Activated naive CD4-positive, alpha-beta T cell (primary cell): ENCODE measurements around the gene SLC26A3.
"Not testable (repeated sequence)": the region's sequence is repeated elsewhere in the genome, so short reads cannot be mapped to it uniquely, and the experiment has no call there.

ENCODE experiments used
- DNase-seq, 4 experiments: peaks; one replicate each; lab custom pipeline; 2025; lab: John Stamatoyannopoulos, UW

Gene SLC26A3

GRCh38 chr7:107803009-107803610 is at the start of gene SLC26A3:
TSS of gene SLC26A3 (minus strand) at chr7:107803223. CDS start at chr7:107794509, 8,714 bp downstream.
- no peak for DNase-seq

GRCh38 chr7:107850643-107851042 is 47.6 kb upstream of the SLC26A3 start:
- no peak for DNase-seq

GRCh38 chr7:107850216-107850615 is 47.2 kb upstream of the SLC26A3 start:
- no peak for DNase-seq

DNA sequence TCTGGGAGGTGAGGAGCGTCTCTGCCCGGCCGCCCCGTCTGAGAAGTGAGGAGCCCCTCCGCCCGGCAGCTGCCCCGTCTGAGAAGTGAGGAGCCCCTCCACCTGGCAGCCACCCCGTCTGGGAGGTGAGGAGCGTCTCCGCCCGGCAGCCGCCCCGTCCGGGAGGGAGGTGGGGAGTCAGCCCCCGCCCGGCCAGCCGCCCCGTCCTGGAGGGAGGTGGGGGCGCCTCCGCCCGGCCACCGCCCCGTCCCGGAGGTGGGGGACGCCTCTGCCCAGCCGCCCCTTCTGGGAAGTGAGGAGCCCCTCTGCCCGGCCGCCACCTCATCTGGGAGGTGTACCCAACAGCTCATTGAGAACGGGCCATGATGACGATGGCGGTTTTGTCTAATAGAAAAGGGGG is 45.2 kb upstream of the SLC26A3 start:
- DNase-seq, result not testable (repeated sequence)

DNA sequence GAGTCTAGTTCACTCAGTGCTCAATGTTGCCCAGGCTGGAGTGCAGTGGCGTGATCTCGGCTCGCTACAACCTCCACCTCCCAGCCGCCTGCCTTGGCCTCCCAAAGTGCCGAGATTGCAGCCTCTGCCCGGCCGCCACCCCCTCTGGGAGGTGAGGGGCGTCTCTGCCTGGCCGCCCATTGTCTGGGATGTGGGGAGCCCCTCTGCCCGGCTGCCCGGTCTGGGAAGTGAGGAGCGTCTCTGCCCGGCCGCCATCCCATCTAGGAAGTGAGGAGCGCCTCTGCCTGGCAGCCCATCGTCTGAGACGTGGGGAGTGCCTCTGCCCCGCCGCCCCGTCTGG is 44.8 kb upstream of the SLC26A3 start:
- DNase-seq, result not testable (repeated sequence)

- DNase-seq, result no peak
Measured at GRCh38 chr7:107847168-107847835, 44.3 kb upstream of the SLC26A3 start.

DNA sequence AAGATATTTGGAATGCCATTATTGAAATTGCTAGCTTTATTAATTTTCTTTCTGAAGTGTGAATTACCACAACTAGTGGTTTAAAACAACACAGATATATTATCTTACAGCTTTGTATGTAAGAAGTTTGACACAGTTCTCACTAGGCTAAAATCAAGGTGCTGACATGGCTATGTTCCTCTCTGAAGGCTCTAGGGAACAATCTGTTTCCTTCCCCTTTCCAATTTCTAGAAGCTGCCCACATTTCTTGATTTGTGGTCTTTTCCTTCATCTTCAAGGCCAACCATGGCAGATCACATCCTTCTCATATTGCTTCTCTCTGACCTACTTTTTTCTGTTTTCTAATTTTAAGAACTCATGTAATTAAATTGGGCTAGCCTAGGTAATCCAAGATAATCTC is 43.3 kb upstream of the SLC26A3 start:
- no peak for DNase-seq

- DNase-seq, result no peak
Measured at GRCh38 chr7:107843184-107843583, 40.2 kb upstream of the SLC26A3 start.

- DNase-seq, result no peak
Measured at GRCh38 chr7:107842213-107842612, 39.2 kb upstream of the SLC26A3 start.

DNA sequence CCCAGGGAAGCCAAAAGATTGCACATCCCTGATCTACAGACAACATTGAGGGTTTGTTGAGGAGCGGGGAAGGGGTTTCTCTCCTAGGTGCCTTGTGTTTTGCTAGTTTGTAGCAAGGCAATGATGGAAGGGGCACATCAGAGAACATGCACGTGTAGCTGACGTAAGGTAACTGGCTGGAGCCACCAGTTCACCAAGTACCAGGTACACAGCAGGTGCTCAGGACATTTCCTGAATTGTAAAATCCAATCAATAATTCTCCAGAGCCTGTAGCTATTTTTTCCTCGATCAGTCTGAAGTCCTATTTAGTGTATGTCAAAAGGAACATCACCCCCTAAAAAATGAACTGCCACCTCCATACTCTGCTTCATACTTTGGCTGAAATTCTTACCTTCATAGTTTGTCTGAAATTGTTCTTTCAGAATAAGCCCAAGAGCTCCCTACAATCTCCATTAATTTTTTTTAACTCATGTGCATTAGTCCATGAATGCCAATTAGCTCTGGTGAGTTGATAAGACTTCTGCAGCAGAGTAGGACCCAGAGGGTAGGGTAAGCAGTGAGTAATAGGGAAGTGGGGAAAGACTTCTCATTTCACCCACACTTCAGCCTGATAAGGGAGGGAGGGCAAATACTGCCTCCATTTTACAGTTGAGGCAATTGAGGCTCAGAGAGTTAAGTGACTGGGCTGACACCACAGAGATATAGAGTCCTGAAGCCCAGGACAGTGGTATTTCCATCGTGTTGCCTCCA is 36.0 kb upstream of the SLC26A3 start:
- DNase-seq, result no peak

GRCh38 chr7:107838024-107838601 is 35.1 kb upstream of the SLC26A3 start:
- DNase-seq, result no peak

GRCh38 chr7:107837145-107837512 is 34.1 kb upstream of the SLC26A3 start:
- DNase-seq, result no peak

- no peak for DNase-seq
Measured at GRCh38 chr7:107836237-107837144, 33.5 kb upstream of the SLC26A3 start.

DNA sequence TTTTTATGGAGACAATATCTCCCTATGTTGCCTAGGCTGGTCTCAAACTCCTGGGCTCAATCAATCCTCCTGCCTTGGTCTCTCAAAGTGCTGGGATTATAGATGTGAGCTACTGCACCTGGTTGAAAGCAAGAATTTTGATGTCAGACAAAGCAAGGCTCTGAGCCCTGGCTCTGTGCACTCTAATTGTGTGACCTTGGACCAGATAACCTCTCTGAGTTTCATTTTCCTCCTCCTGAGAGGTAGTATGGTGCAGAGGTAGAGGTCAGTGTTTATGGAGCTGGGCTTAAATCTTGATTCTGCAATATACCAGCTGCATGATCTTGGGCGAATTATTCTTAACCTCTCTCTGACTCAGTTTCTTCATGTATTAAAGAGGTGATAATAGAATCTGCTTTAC is 31.4 kb upstream of the SLC26A3 start:
- no peak for DNase-seq

DNA sequence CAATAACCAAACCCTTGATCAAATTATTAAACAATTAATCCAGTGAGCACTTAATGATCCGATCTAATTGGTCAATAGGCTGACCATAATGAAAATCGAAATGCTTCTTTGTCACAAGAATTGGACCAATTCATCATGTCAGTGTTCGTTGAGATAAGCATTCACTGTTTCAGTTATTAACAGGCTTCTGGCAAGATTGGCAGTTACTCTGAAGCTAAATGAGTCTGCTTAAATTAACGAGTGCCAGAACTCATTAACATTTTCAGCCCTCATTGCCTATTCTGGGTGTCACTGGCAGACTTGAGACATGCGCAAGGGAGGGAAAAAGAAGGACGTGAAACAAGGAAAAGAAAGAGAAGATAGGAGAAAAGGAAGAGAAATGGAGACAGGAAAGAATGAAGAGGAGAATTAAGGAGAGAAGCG is 30.7 kb upstream of the SLC26A3 start:
- DNase-seq, result no peak

DNA sequence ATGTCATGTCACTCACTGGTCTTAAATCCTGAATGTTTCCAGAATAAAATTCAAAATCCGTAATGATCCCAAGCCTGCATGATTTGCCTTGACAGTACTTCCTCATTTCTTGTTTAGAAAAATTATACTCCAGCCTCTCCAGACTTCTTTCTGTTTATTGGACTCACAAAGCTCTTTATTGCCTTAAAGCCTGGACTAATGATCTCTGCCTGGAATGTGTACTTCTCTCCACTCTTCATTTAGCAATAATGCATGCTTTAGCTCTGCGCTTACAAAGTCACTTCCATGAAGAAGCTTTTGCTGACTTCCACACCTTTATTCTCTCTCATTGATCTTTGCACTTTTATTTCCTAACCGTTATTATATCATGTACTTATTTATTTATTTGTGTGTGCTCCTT is 27.4 kb upstream of the SLC26A3 start:
- DNase-seq, result no peak

GRCh38 chr7:107828540-107828939 is 25.5 kb upstream of the SLC26A3 start:
- no peak for DNase-seq

DNA sequence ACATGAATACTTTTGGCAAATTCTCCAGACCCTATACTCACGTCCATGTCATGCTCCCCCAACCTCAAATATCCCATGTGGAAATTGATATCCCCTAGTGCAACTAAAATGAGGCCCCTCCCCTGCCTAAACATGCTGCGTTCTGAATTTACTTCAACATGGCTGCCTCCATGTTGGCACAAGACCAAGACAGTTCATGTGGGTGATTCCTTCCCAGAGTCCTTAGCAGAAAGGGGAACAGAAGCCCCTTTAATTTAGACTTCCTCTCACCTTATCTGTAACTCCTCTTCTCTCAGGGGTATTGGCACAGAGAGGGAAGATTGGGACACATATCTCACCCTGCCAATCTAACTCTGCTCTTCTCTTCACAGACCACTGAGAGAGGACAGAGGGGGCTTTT is 24.5 kb upstream of the SLC26A3 start:
- no peak for DNase-seq

DNA sequence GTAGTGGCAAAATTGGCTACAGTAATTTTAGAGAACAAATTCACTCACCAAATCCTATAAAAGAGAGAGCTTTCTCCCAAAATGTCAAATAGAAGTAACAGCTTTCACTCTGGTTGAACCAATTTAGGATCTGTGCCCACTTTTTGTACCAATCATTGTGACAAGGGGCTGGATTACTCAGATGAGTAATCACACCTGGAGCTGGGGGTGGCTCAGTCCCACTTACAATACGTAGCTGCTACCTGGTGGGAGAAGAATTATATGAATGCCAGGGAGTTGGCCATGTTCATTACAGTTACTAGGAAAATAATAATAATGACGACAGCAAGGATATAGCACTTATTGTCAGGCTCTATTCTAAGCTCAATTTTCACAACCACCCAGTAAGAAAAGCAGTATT is 23.4 kb upstream of the SLC26A3 start:
- DNase-seq, result no peak

- no peak for DNase-seq
Measured at GRCh38 chr7:107824858-107825257, 21.8 kb upstream of the SLC26A3 start.

DNA sequence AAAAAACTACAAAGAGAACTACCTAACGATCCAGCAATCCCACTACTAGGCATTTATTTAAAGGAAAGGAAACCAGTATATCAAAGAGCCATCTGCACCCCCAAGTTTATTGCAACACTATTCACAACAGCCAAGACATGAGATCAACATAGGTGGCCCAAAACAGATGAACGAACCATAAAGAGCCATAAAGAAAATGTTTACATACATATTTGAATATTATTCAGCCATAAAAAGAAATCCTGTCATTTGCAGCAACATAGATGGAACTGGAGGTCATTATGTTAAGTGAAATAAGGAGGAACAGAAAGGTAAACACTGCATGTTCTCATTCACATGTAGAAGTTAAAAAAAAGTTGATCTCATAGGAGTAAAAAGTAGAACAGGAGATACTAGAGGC is 15.6 kb upstream of the SLC26A3 start:
- no peak for DNase-seq

GRCh38 chr7:107816011-107816566 is 13.1 kb upstream of the SLC26A3 start:
- DNase-seq, result no peak
